ENCODE results near the gene MED27. TPM values are rescaled to one million over a fixed set of nuclear protein-coding genes. Genes with fewer than 3 reads are reported as not detected.

The MED27 gene
- total RNA-seq, 2 donors from 2014 or later, result 29.8 to 37.0 TPM

- no peak overlapping the region for H3K4me3 ChIP-seq (ENCODE audit: low read length)
- no peaks in the 10 kb centered on the region for H3K9me3 ChIP-seq (ENCODE audit: control insufficient read depth, low read length)
- H3K36me3 Mint-ChIP-seq (ENCODE audit: low read depth), result no peaks in the 10 kb centered on the region
- peaks cover 32% of the 10 kb centered on the region for H3K4me1 Mint-ChIP-seq
- no peak for TF ChIP-seq CTCF (conservative IDR thresholded peaks at IDR 0.05)
- H3K9ac ChIP-seq (ENCODE audit: extremely low read depth, low read length, poor library complexity, severe bottlenecking), result no peak overlapping the region
- peaks cover 22% of the 10 kb centered on the region for H3K4me1 ChIP-seq (ENCODE audit: control insufficient read depth, insufficient read depth, low read length)
- H3K27me3 ChIP-seq (ENCODE audit: control insufficient read depth, insufficient read depth, low read length, poor library complexity, severe bottlenecking), result no peaks in the 10 kb centered on the region
- 94 to 100% methylated on average over 2 to 3 of the region's 3 CpGs for WGBS, 2 experiments (ENCODE audit: insufficient coverage in 1 of 2, insufficient read length in 1 of 2)
- H3K4me3 Mint-ChIP-seq, result no peak overlapping the region
- no peaks in the 10 kb centered on the region for H3K36me3 ChIP-seq (ENCODE audit: control insufficient read depth, insufficient read depth, low read length)
- H3K27me3 Mint-ChIP-seq (ENCODE audit: insufficient read depth), result no peaks in the 10 kb centered on the region
- H3K9me3 Mint-ChIP-seq, result no peaks in the 10 kb centered on the region
- no peak overlapping the region for H3K27ac ChIP-seq (ENCODE audit: low read depth, low read length)
- H3K27ac Mint-ChIP-seq, result no peak overlapping the region
- no peak for DNase-seq
Observed at GRCh38 chr9:131986089-131986488, 93.6 kb downstream of the MED27 start.

- H3K36me3 Mint-ChIP-seq (ENCODE audit: low read depth), result no peaks in the 10 kb centered on the region
Observed at GRCh38 chr9:131984564-131984963, 95.1 kb downstream of the MED27 start.

GRCh38 chr9:131982671-131983239, 96.9 kb downstream of the MED27 start:
- no peaks in the 10 kb centered on the region for H3K27me3 Mint-ChIP-seq (ENCODE audit: insufficient read depth)
- Histone ChIP-seq H3K36me3 (ENCODE audit: control insufficient read depth, insufficient read depth, low read length) (no peaks in the 10 kb centered on the region), H3K9ac (ENCODE audit: extremely low read depth, low read length, poor library complexity, severe bottlenecking) (no peak overlapping the region), H3K4me1 (ENCODE audit: control insufficient read depth, insufficient read depth, low read length) (peaks cover 6% of the 10 kb centered on the region), H3K4me3 (ENCODE audit: low read length) (no peak overlapping the region), H3K27me3 (ENCODE audit: control insufficient read depth, insufficient read depth, low read length, poor library complexity, severe bottlenecking) (no peaks in the 10 kb centered on the region), H3K27ac (ENCODE audit: low read depth, low read length) (no peak overlapping the region), H3K9me3 (ENCODE audit: control insufficient read depth, low read length) (no peaks in the 10 kb centered on the region)
- no peak overlapping the region for H3K27ac Mint-ChIP-seq
- no peak for DNase-seq
- no peaks in the 10 kb centered on the region for H3K9me3 Mint-ChIP-seq
- H3K4me1 Mint-ChIP-seq, result peaks cover 14% of the 10 kb centered on the region
- no peak for TF ChIP-seq CTCF (conservative IDR thresholded peaks at IDR 0.05)
- WGBS, 2 experiments (ENCODE audit: insufficient coverage in 1 of 2, insufficient read length in 1 of 2), result 96 to 98% methylated on average over 5 of the region's 5 CpGs
- no peaks in the 10 kb centered on the region for H3K36me3 Mint-ChIP-seq (ENCODE audit: low read depth)
- H3K4me3 Mint-ChIP-seq, result no peak overlapping the region

More at GRCh38 chr9:131984564-131984963, 95.1 kb downstream of the MED27 start:
- Histone ChIP-seq H3K4me1 (ENCODE audit: control insufficient read depth, insufficient read depth, low read length) (peaks cover 16% of the 10 kb centered on the region), H3K27me3 (ENCODE audit: control insufficient read depth, insufficient read depth, low read length, poor library complexity, severe bottlenecking) (no peaks in the 10 kb centered on the region), H3K9ac (ENCODE audit: extremely low read depth, low read length, poor library complexity, severe bottlenecking) (no peak overlapping the region), H3K36me3 (ENCODE audit: control insufficient read depth, insufficient read depth, low read length) (no peaks in the 10 kb centered on the region), H3K9me3 (ENCODE audit: control insufficient read depth, low read length) (no peaks in the 10 kb centered on the region), H3K27ac (ENCODE audit: low read depth, low read length) (no peak overlapping the region), H3K4me3 (ENCODE audit: low read length) (no peak overlapping the region)
- H3K27me3 Mint-ChIP-seq (ENCODE audit: insufficient read depth), result no peaks in the 10 kb centered on the region
- no peak for TF ChIP-seq CTCF (conservative IDR thresholded peaks at IDR 0.05)
- H3K27ac Mint-ChIP-seq, result no peak overlapping the region
- peaks cover 20% of the 10 kb centered on the region for H3K4me1 Mint-ChIP-seq
- WGBS, 2 experiments (ENCODE audit: insufficient coverage in 1 of 2, insufficient read length in 1 of 2), result 71 to 93% methylated on average over 1 of the region's 1 CpG
- no peaks in the 10 kb centered on the region for H3K9me3 Mint-ChIP-seq
- DNase-seq, result no peak
- no peak overlapping the region for H3K4me3 Mint-ChIP-seq

All from endodermal cell (in vitro differentiated cells).